Mononuclear cell (primary cell): ENCODE measurements around the gene ABLIM1. TPM values are rescaled to one million over a fixed set of nuclear protein-coding genes. Genes with fewer than 3 reads are reported as not detected.

Experiments
- H3K27me3 ChIP-seq: 2 replicates; pipeline ENCODE4 v1.6.0; 2011; ENCODE audit warnings: low read length, control low read depth; ENCODE audit not compliant: insufficient read depth
- H3K4me1 ChIP-seq: 2 replicates; pipeline ENCODE4 v1.5.1; 2011; ENCODE audit warnings: mild to moderate bottlenecking, low read length, control low read depth; ENCODE audit not compliant: insufficient read depth
- H3K4me3 ChIP-seq: 2 replicates; pipeline ENCODE4 v1.5.1; 2011; ENCODE audit warnings: mild to moderate bottlenecking, low read length, moderate library complexity
- H3K9me3 ChIP-seq: 2 replicates; pipeline ENCODE4 v1.5.1; 2011; ENCODE audit warnings: low read depth, mild to moderate bottlenecking, control low read depth, low read length
- total RNA-seq: library from RNA; depleted of rRNA; stranded (reverse); fragments of >200 nt; gene quantifications from one replicate; pipeline ENCODE4 v1.2.3, GENCODE V29; 2012

Gene ABLIM1
- total RNA-seq, 1 donor: 108 TPM

DNA sequence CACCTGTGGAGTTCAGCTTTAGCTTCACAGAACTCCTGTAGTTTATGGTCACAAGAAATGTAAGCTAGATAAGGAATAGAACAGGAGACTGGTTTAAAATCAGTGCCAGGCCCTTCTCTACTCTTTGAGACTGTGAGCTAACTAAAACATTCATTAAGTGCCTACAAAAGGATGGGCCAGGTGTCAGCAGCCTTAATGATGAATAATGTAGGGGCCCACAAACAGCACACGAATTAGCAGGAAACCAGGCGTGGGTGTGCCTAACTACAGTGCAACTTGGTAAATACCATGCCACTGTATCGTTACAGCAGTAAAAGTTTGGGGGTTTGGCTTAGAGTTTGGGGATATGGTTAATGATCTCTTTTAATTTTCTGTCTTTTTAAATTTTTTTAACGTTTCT lies 6.1 kb upstream of the ABLIM1 start:
- Histone ChIP-seq H3K4me1 (no peaks in the 10 kb centered on the region), H3K9me3 (no peaks in the 10 kb centered on the region), H3K27me3 (no peaks in the 10 kb centered on the region), H3K4me3 (no peak overlapping the region)

DNA sequence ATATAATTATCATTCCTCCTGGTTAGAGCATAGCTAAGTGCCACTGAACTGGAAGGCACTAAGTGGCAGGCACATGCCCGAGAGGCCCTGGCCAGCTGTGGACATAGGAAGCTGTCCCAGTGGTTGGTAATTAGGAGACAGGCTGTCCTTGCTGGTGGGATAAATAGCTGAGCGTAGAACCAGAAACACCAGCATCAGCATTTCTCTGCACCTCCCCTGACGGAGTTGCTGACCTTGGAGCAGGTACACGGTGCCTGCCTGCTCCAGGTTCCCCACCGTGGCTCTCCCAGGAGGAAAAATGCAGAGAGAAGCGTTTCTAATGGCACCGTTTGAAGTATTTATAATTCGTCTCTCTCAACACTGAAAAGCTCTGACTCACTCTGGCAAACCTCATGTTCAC lies 5.6 kb upstream of the ABLIM1 start:
- no peak overlapping the region for H3K4me3 ChIP-seq
- no peaks in the 10 kb centered on the region for H3K27me3 ChIP-seq
- no peaks in the 10 kb centered on the region for H3K9me3 ChIP-seq
- no peaks in the 10 kb centered on the region for H3K4me1 ChIP-seq

DNA sequence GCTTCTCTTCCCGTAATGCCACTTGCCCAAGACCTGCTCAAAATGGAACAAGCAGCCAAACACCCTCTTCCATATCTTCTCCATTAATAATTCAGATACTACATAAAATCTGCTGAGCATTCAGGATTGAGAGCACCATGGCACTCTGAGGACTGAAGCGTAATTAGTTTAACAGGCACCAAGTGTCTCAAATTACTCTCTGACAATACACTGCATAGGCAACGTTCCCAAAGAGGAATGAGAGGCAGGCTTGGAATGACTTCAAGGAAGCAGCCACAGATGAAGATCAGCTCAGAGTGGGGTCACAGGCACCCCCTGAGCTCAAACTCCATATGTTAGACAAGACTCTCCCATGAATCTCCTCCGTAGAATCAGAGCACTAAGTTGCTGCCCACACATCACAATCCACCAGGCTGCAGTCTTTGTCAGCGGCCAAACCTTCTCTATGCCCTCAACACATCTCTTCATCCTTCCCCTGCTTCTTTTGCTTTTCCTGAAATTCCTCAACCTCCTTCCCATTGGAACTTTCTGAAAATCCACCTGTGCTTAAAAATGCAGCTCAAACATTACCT lies 4.7 kb upstream of the ABLIM1 start:
- Histone ChIP-seq H3K9me3 (no peaks in the 10 kb centered on the region), H3K27me3 (no peaks in the 10 kb centered on the region)

GRCh38 chr10:114661212-114661880 lies 3.3 kb upstream of the ABLIM1 start:
- H3K4me1 ChIP-seq: no peaks in the 10 kb centered on the region
- H3K9me3 ChIP-seq: no peaks in the 10 kb centered on the region
- H3K27me3 ChIP-seq: no peaks in the 10 kb centered on the region
- H3K4me3 ChIP-seq: no peak overlapping the region

More for the DNA sequence above, 4.7 kb upstream of the ABLIM1 start:
- no peaks in the 10 kb centered on the region for H3K4me1 ChIP-seq
- no peak overlapping the region for H3K4me3 ChIP-seq

DNA sequence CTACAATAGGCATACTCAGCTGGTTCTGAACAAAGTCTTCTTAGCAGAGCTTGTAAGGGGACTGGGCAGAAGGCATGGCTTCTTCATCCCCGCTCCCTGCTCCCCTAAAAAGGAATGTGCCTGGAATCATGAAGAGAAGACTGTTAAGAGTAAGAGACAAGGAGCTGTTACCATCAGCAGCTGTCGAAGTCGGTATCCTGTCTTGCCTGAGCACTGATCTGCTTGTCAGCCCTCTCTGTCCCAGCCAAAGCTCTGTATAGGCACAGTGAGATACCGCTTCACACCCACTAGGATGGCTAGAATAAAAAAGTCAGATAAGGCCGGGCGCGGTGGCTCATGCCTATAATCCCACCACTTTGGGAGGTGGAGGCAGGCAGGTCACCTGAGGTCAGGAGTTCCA lies 2.4 kb downstream of the ABLIM1 start:
- Histone ChIP-seq H3K4me3 (no peak overlapping the region), H3K9me3 (no peaks in the 10 kb centered on the region), H3K27me3 (no peaks in the 10 kb centered on the region), H3K4me1 (no peaks in the 10 kb centered on the region)

GRCh38 chr10:114654822-114655575 lies 3.1 kb downstream of the ABLIM1 start:
- H3K9me3 ChIP-seq: no peaks in the 10 kb centered on the region
- H3K4me1 ChIP-seq: no peaks in the 10 kb centered on the region
- H3K27me3 ChIP-seq: no peaks in the 10 kb centered on the region
- no peak overlapping the region for H3K4me3 ChIP-seq

DNA sequence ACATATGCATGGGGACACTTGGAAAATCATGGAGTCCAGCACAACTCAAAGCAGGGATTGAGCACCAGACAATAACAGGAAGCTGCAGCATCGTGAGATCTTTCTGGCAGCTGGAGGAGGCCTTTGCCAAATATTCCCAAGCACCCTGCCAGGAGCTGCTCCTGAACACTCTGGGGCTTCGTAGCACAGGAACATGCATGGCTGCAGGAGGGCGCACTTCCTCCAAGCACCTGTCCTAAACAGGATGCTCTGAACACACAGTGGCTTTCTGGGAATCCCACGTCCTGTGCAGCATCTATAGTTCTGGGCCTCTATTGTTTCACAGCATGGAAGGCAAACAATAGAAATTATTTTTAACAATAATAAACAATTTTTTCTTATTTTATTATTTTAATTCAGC lies 4.1 kb downstream of the ABLIM1 start:
- no peaks in the 10 kb centered on the region for H3K9me3 ChIP-seq
- no peaks in the 10 kb centered on the region for H3K4me1 ChIP-seq
- H3K27me3 ChIP-seq: no peaks in the 10 kb centered on the region
- H3K4me3 ChIP-seq: no peak overlapping the region

DNA sequence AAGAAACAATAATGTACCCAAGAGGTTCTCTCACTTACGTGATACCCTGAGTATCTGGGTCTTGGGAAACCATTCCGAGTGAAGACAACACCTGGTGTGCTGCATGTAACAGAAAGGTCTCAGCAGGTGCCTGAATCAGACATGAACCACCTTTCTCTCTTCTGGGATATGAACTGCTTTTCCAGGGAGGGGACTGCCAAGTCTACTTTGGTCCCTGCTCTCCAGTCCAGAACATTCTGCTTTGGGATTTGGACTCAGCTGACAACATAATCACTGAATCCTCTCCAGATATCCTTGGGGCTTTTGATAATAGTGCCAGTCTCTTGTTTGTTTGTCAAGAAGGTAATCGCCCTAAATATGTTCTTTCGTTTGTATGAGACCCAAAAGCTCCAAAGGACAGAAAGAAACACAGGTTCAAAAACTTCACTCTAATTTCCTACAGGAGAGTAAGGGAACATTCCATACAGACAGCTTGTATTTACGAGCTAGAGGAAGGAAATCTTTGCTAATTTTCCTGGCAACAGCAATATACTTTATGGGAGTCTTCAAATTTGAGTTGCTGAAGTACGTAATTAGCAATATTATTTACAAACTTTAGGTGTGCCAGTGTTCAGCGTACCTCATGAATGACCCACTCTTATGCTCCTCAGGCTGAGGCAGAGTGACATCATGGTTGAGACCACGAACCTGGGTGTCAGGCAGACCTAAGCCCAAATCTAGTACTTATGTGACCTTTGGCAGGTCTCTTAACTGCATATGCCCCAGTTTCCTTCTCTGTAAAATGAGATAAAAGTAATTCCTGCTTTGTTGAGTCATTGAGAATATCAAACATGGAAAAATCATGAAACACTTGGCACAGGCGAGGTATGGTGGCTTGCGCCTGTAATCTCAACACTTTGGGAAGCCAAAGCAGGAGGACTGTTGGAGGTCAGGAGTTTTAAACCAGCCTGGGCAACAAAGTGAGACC lies 5.4 kb downstream of the ABLIM1 start:
- Histone ChIP-seq H3K27me3 (no peaks in the 10 kb centered on the region), H3K4me3 (no peak overlapping the region), H3K9me3 (no peaks in the 10 kb centered on the region), H3K4me1 (no peaks in the 10 kb centered on the region)

- H3K4me1 ChIP-seq: no peaks in the 10 kb centered on the region
Observed at GRCh38 chr10:114650831-114651230, 7.2 kb downstream of the ABLIM1 start.

GRCh38 chr10:114650266-114650665 lies 7.8 kb downstream of the ABLIM1 start:
- Histone ChIP-seq H3K4me1 (no peaks in the 10 kb centered on the region), H3K9me3 (no peaks in the 10 kb centered on the region), H3K4me3 (no peak overlapping the region), H3K27me3 (no peaks in the 10 kb centered on the region)

More at GRCh38 chr10:114650831-114651230, 7.2 kb downstream of the ABLIM1 start:
- H3K4me3 ChIP-seq: no peak overlapping the region
- no peaks in the 10 kb centered on the region for H3K27me3 ChIP-seq
- H3K9me3 ChIP-seq: no peaks in the 10 kb centered on the region

DNA sequence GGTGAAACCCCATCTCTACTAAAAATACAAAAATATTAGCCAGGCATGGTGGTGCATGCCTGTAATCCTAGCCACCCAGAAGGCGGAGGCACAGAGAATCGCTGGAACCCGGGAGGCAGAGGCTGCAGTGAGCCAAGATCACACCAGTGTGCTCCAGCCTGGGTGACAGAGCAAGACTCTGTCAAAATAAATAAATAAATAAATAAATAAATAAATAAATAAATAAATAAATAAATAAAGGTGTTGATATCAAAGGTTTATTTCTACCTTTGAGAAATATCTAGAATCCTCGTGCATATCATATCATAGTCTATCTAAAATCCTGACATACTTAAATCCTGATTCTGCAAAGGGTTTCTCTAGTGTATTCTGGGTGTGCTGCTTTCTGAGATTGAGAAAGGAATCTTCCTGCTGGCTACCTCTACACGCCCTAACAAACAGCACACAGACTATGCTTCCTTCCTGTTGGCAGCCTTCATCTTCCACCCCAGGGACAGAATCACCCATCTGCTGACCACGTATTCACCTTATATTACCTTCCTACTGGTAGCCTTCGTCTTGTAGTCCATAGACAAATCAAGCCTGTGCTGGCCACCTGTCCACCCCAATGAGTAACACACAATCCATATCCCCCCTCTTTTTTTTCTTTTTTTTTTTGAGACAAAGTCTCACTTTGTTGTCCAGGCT lies 8.7 kb downstream of the ABLIM1 start:
- Histone ChIP-seq H3K27me3 (no peaks in the 10 kb centered on the region), H3K9me3 (no peaks in the 10 kb centered on the region), H3K4me3 (no peak overlapping the region), H3K4me1 (no peaks in the 10 kb centered on the region)

- no peaks in the 10 kb centered on the region for H3K9me3 ChIP-seq
Observed at GRCh38 chr10:114648368-114648767, 9.7 kb downstream of the ABLIM1 start.

DNA sequence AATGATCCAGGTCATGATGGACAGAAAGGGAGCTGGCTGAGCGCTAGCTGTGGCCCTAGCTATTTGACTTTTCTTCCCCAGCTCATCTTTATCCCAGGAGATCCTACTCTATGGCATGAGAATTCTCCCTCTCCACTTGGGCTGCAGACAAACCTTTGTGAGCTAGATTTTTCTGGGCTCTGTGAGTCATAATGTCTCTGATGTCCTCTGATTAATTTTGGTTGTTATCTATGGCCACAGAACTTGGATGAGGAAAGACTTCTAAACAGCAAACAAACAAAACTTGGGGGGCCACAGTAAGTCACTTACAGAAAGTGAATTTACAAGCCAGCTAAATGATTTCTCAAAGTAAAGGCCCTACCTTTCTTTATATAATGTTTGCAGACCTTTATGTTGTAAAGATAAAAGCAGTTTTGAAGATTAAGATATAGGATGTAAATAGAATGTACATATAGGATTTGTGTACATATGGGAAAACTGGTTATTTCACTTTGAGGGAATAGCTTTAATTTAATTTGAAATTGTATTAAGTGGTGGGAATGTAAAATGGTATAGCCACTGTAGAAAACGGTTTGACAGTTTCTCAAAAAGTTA lies 10.4 kb downstream of the ABLIM1 start:
- H3K9me3 ChIP-seq: no peaks in the 10 kb centered on the region
- no peaks in the 10 kb centered on the region for H3K4me1 ChIP-seq
- H3K4me3 ChIP-seq: no peak overlapping the region
- no peaks in the 10 kb centered on the region for H3K27me3 ChIP-seq

More at GRCh38 chr10:114648368-114648767, 9.7 kb downstream of the ABLIM1 start:
- H3K27me3 ChIP-seq: no peaks in the 10 kb centered on the region
- H3K4me3 ChIP-seq: no peak overlapping the region
- H3K4me1 ChIP-seq: no peaks in the 10 kb centered on the region

DNA sequence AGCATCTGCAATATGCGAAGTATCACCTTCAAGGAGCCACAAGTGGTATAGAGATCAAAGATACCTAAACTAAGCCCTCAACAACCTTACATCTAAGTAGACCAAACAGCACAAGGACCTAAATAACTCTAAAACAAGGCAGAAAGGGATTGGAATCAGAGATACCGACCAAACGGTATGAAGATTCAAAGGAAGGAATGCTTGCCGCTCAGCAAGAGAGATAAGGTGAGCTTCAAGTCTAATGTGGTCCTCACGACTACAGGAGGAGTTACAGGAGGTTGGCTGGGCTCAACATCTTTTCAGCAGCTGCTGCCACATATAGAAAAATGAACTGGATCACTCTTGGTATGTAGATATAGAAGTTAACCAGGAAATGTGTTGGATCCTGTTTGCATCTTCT lies 11.6 kb downstream of the ABLIM1 start:
- H3K4me1 ChIP-seq: no peaks in the 10 kb centered on the region
- H3K9me3 ChIP-seq: no peaks in the 10 kb centered on the region
- no peaks in the 10 kb centered on the region for H3K27me3 ChIP-seq
- H3K4me3 ChIP-seq: no peak overlapping the region
